Calu3 (cell line): ENCODE results near the gene SNCAIP. TPM values are rescaled to one million over a fixed set of nuclear protein-coding genes. Genes with fewer than 3 reads are reported as not detected.

Source experiments
- BruUV-seq: library from RNA; stranded (reverse); fragments of 400-500 nt; replicated peaks from 2 replicates; lab custom pipeline; 2021; lab: Mats Ljungman, UMichigan
- CTCF ChIA-PET: fragments of 300-600 bp; sonication (Branson Sonifier 250); formaldehyde crosslinking; loops from one replicate; lab custom pipeline; 2022; ENCODE audit warnings: antibody characterized with exemption; lab: Charles Lee
- DNase-seq: peaks from one replicate; pipeline ENCODE4 v3.0.0; 2022
- H3K27ac Mint-ChIP-seq: one replicate; pipeline ENCODE4 v1.8.0; 2022; ENCODE audit warnings: mixed read lengths; ENCODE audit not compliant: unreplicated experiment
- H3K27me3 Mint-ChIP-seq: one replicate; pipeline ENCODE4 v1.8.0; 2022; ENCODE audit warnings: mixed read lengths; ENCODE audit not compliant: unreplicated experiment
- H3K36me3 Mint-ChIP-seq: one replicate; pipeline ENCODE4 v1.8.0; 2022; ENCODE audit warnings: mild to moderate bottlenecking, moderate library complexity, mixed read lengths; ENCODE audit not compliant: insufficient read depth, unreplicated experiment
- H3K4me1 Mint-ChIP-seq: one replicate; pipeline ENCODE4 v1.8.0; 2022; ENCODE audit warnings: mild to moderate bottlenecking, low read depth, mixed read lengths; ENCODE audit not compliant: unreplicated experiment
- H3K4me3 Mint-ChIP-seq: one replicate; pipeline ENCODE4 v1.8.0; 2022; ENCODE audit warnings: mild to moderate bottlenecking, low read depth, moderate library complexity, mixed read lengths; ENCODE audit not compliant: unreplicated experiment
- H3K9me3 Mint-ChIP-seq: one replicate; pipeline ENCODE4 v1.8.0; 2022; ENCODE audit warnings: low read depth, mixed read lengths; ENCODE audit not compliant: unreplicated experiment
- intact Hi-C: fragments of 100-400 bp; cut with micrococcal nuclease; formaldehyde crosslinking; loops from one replicate; pipeline ENCODE4 v1.10.0; 2022; ENCODE audit not compliant: unreplicated experiment
- total RNA-seq: library from RNA; stranded (reverse); gene quantifications from 2 replicates; pipeline ENCODE4 v1.2.3, GENCODE V29; 2022
- TF ChIP-seq, protein P1 (sequence below): fragments of 200-600 bp; IDR thresholded peaks from one replicate; pipeline ENCODE4 v1.8.0; 2022; ENCODE audit warnings: antibody characterized with exemption; ENCODE audit not compliant: unreplicated experiment

The SNCAIP gene
- total RNA-seq, 1 experiment from 2014 or later: not detected

GRCh38 chr5:122297587-122298298 lies 14.3 kb upstream of the SNCAIP start:
- Mint-ChIP-seq H3K36me3 (no peaks in the 10 kb centered on the region), H3K27me3 (no peaks in the 10 kb centered on the region), H3K9me3 (no peaks in the 10 kb centered on the region), H3K27ac (no peak overlapping the region), H3K4me1 (no peaks in the 10 kb centered on the region), H3K4me3 (no peak overlapping the region)
- CTCF ChIA-PET: no interaction called here
- BruUV-seq: no TSS peak
- no peak for DNase-seq
- intact Hi-C loops: no loop called here
- TF ChIP-seq, protein P1, sequence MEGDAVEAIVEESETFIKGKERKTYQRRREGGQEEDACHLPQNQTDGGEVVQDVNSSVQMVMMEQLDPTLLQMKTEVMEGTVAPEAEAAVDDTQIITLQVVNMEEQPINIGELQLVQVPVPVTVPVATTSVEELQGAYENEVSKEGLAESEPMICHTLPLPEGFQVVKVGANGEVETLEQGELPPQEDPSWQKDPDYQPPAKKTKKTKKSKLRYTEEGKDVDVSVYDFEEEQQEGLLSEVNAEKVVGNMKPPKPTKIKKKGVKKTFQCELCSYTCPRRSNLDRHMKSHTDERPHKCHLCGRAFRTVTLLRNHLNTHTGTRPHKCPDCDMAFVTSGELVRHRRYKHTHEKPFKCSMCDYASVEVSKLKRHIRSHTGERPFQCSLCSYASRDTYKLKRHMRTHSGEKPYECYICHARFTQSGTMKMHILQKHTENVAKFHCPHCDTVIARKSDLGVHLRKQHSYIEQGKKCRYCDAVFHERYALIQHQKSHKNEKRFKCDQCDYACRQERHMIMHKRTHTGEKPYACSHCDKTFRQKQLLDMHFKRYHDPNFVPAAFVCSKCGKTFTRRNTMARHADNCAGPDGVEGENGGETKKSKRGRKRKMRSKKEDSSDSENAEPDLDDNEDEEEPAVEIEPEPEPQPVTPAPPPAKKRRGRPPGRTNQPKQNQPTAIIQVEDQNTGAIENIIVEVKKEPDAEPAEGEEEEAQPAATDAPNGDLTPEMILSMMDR: no peak

- Mint-ChIP-seq H3K4me1 (no peaks in the 10 kb centered on the region), H3K9me3 (no peaks in the 10 kb centered on the region), H3K27me3 (no peaks in the 10 kb centered on the region), H3K4me3 (no peak overlapping the region), H3K27ac (no peak overlapping the region), H3K36me3 (no peaks in the 10 kb centered on the region)
- intact Hi-C loops: no loop called here
- TF ChIP-seq, protein P1: no peak
- no peak for DNase-seq
- BruUV-seq: no TSS peak
- CTCF ChIA-PET: interaction anchor here (0.6 kb wide), 1 partner anchor 353 kb away, joined by 4 read pairs; no protein-coding TSS in a partner anchor
Observed at GRCh38 chr5:122300374-122300773, 11.7 kb upstream of the SNCAIP start.

GRCh38 chr5:122301016-122301415 lies 11.0 kb upstream of the SNCAIP start:
- H3K36me3 Mint-ChIP-seq: no peaks in the 10 kb centered on the region
- CTCF ChIA-PET: no interaction called here

GRCh38 chr5:122304471-122305215 lies 7.4 kb upstream of the SNCAIP start:
- Mint-ChIP-seq H3K4me1 (no peaks in the 10 kb centered on the region), H3K36me3 (no peaks in the 10 kb centered on the region), H3K9me3 (peaks cover 4% of the 10 kb centered on the region), H3K4me3 (no peak overlapping the region), H3K27me3 (peaks cover 2% of the 10 kb centered on the region), H3K27ac (no peak overlapping the region)
- TF ChIP-seq, protein P1: no peak
- intact Hi-C loops: no loop called here
- no peak for DNase-seq
- CTCF ChIA-PET: interaction anchor here (0.5 kb wide), 1 partner anchor 177 kb away, joined by 4 read pairs; no protein-coding TSS in a partner anchor
- no TSS peak for BruUV-seq

More at GRCh38 chr5:122301016-122301415, 11.0 kb upstream of the SNCAIP start:
- Mint-ChIP-seq H3K27ac (no peak overlapping the region), H3K4me1 (no peaks in the 10 kb centered on the region), H3K27me3 (no peaks in the 10 kb centered on the region), H3K9me3 (no peaks in the 10 kb centered on the region), H3K4me3 (no peak overlapping the region)
- DNase-seq: no peak
- intact Hi-C loops: no loop called here
- TF ChIP-seq, protein P1: no peak
- no TSS peak for BruUV-seq
